Left lung (tissue), 10 donors: ENCODE results near the gene NDUFA13. TPM values are rescaled to one million over a fixed set of nuclear protein-coding genes. Genes with fewer than 3 reads are reported as not detected.

Experiments used
- ATAC-seq: fragments of 200-7000 bp; cut with Tn5 transposase; one replicate; pipeline ENCODE4 v1.9.1; 2020; ENCODE audit warnings: moderate library complexity
- DNase-seq, 4 donors: peaks; one replicate each; pipeline ENCODE4 v3.0.0-alpha.2; 2013 to 2020
- H3K27ac ChIP-seq, 2 donors: fragments of 200-600 bp; sonication (generic) in 1 of 2; one replicate each; pipeline versions ENCODE4 v1.5.0 to v1.8.0; 2020 to 2021
- H3K27me3 ChIP-seq, 2 donors: fragments of 200-600 bp; sonication (generic) in 1 of 2; one replicate each; pipeline versions ENCODE4 v1.5.0 to v1.8.0; 2020 to 2021
- H3K36me3 ChIP-seq, 2 donors: fragments of 200-600 bp; sonication (generic) in 1 of 2; one replicate each; pipeline versions ENCODE4 v1.5.0 to v1.8.0; 2020 to 2021
- H3K4me1 ChIP-seq, 2 donors: fragments of 200-600 bp; one replicate each; pipeline ENCODE4 v1.8.0; 2021
- H3K4me3 ChIP-seq, 2 donors: fragments of 200-600 bp; sonication (generic) in 1 of 2; one replicate each; pipeline versions ENCODE4 v1.5.0 to v1.8.0; 2020 to 2021; ENCODE audit warnings: mild to moderate bottlenecking in 1 of 2
- H3K9me3 ChIP-seq, 2 donors: fragments of 200-600 bp; sonication (generic) in 1 of 2; one replicate each; pipeline versions ENCODE4 v1.5.0 to v1.8.0; 2020 to 2021
- CTCF ChIP-seq, 2 donors: fragments of 200-600 bp; sonication (generic) in 1 of 2; IDR thresholded peaks; one replicate each; pipeline versions ENCODE4 v1.5.0 to v1.8.0; 2021; ENCODE audit warnings: antibody characterized with exemption in 2 of 2
- intact Hi-C, 2 donors: fragments of 100-400 bp; cut with DNase I; formaldehyde crosslinking; loops; one replicate each; pipeline versions ENCODE4 v1.11.2 to v1.14.2; 2022
- polyA plus RNA-seq, 6 donors: library from polyadenylated mRNA; unstranded; fragments of 120-200 nt; gene quantifications; one replicate each; pipeline ENCODE4 v1.2.1, GENCODE V29; 2013; ENCODE audit not compliant: insufficient read length in 6 of 6
- total RNA-seq, 2 donors: library from RNA; stranded (reverse); fragmentation: NEBNext Ultra II Directional; extraction: Animal tissue kit (Norgen Biotek cat#: 25700); gene quantifications; one replicate each; pipeline ENCODE4 v1.2.1, GENCODE V29; 2021
- donor health status: DM: no; HTN: yes; CAD: no.
- donor health status: DM: no; HTN: no; CAD: no.

NDUFA13 gene
- total and polyA plus RNA-seq, 8 donors = 169 to 303 (median 209) TPM

GRCh38 chr19:19533841-19534240 is 17.8 kb downstream of the NDUFA13 start:
- Histone ChIP-seq H3K27me3 (peaks cover 12 to 24% of the 10 kb centered on the region in 2 donors), H3K4me3 (no peak overlapping the region), H3K4me1 (peaks cover 9 to 20% of the 10 kb centered on the region in 2 donors), H3K36me3 (peaks cover 0 to 9% of the 10 kb centered on the region in 2 donors), H3K9me3 (no peaks in the 10 kb centered on the region), H3K27ac (no peak overlapping the region)
- no peak for ATAC-seq
- intact Hi-C loops = loop anchor here in 1 of 2 donors (5.0 to 10.0 kb wide), 2 partner anchors 113 to 421 kb away; no protein-coding TSS in a partner anchor
- DNase-seq = no peak
- TF ChIP-seq CTCF (IDR thresholded peaks at IDR 0.05) = no peak

DNA sequence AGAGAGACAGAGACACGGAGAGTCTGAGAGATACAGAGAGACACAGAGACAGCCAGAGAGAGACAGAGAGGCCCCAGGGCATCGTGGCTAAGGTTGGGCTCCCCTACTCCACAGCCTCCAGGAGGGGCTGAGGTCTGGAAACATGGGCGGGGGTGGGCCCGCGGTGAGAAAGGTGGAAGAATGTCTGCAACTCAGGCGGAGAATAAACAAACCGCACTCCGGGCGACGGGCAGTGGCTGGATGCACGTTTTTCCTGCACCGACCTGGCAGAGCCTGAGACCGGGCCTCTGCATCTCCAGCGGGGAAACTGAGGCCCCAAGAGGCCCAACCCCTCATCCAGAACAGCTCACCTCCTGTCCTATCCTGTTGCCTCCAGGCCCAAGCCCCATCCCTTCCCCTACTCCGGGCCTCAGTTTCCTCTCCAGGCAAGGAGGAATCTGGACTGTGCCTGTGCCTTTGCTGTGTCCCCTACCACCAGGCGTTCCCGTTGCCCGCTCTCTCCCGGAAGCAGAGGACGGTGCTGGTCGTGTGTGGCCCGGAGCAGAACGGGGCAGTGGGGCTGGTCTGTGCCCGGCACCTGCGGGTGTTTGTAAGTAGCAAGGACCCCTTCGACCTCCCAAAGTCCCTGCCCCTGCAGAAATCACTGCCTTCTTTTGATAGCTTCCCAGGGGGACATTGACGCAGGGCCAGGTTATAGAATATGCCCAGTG is 18.7 kb downstream of the NDUFA13 start:
- peaks cover 0 to under 1% of the 10 kb centered on the region in 2 donors for H3K36me3 ChIP-seq

GRCh38 chr19:19535311-19536191 is 19.5 kb downstream of the NDUFA13 start:
- Histone ChIP-seq H3K4me1 (peaks cover 11 to 30% of the 10 kb centered on the region in 2 donors), H3K27me3 (peaks cover 23 to 41% of the 10 kb centered on the region in 2 donors), H3K4me3 (no peak overlapping the region), H3K36me3 (no peaks in the 10 kb centered on the region), H3K27ac (no peak overlapping the region), H3K9me3 (no peaks in the 10 kb centered on the region)
- DNase-seq = no peak
- intact Hi-C loops = loop anchor here in 1 of 2 donors (10.0 kb wide), 1 partner anchor 419 kb away; no protein-coding TSS in a partner anchor
- ATAC-seq = no peak
- no peak for TF ChIP-seq CTCF (IDR thresholded peaks at IDR 0.05)

More for the DNA sequence above, 18.7 kb downstream of the NDUFA13 start:
- Histone ChIP-seq H3K4me1 (peaks cover 9 to 22% of the 10 kb centered on the region in 2 donors), H3K27me3 (peaks cover 15 to 33% of the 10 kb centered on the region in 2 donors), H3K9me3 (no peaks in the 10 kb centered on the region), H3K4me3 (no peak overlapping the region), H3K27ac (no peak overlapping the region)
- intact Hi-C loops = loop anchor here in 1 of 2 donors (5.0 to 10.0 kb wide), 2 partner anchors 113 to 420 kb away; no protein-coding TSS in a partner anchor
- no peak for TF ChIP-seq CTCF (IDR thresholded peaks at IDR 0.05)
- DNase-seq (no peak), ATAC-seq (no peak)

DNA sequence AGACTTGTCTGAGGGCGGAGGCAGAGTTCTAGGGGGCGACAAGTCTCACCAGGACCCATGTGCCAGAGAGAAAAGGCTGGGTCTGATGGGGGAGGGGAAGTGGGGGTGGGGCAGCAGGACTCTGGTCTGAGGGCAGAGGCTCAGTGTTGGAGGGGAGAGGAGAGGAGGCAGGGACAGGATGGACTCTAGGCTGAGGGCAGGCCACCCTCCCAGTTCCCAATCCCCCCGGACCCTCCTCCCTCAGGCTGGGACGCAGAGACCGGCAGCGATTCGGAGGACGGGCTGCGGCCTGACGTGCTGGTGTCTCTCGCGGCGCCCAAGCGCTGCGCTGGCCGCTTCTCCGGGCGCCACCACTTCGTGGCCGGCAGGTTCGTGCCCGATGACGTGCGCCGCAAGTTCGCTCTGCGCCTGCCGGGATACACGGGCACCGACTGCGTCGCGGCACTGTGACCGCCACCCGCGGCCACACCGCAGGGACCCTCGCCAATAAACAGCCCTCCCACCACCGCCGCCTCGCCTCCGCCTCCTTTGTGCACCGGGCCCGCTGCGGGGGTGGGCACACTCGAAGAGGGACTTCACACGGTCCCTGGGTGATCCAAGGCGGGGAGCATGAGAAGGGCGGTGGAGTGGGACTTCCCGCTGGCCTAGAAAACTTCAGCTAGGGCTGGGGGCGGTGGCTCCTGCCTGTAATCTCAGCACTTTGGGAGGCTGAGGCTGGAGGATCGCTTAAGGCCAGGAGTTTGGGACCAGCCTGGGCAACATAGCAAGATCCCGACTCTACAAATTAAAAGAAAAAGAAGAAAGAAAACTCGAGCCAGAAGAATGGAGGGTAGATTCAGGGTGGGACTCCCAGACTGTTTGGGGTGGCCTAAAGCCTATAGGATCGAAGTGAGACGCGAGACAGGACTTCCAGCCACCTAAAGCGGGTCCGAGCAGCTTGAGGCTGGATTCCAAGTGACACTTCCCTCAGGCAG is 21.3 kb downstream of the NDUFA13 start:
- Histone ChIP-seq H3K4me3 (no peak overlapping the region), H3K4me1 (peaks cover 16 to 44% of the 10 kb centered on the region in 2 donors), H3K27ac (no peak overlapping the region), H3K27me3 (peaks cover 33 to 60% of the 10 kb centered on the region in 2 donors), H3K36me3 (no peaks in the 10 kb centered on the region), H3K9me3 (no peaks in the 10 kb centered on the region)
- DNase-seq (no peak), ATAC-seq (peak; percentile 14)
- intact Hi-C loops = loop anchor here in 1 of 2 donors (10.0 kb wide), 1 partner anchor 417 kb away; no protein-coding TSS in a partner anchor
- no peak for TF ChIP-seq CTCF (IDR thresholded peaks at IDR 0.05)
